GM12891 (cell line): ENCODE results near the gene SEC14L3.

Experiments used
- POLR2A ChIP-seq: IDR thresholded peaks from 2 replicates; pipeline ENCODE4 v1.6.1; 2011; ENCODE audit warnings: low read depth, low read length, control low read depth
- POLR2AphosphoS5 ChIP-seq: IDR thresholded peaks from 2 replicates; pipeline ENCODE4 v1.6.1; 2011; ENCODE audit warnings: low read depth, low read length, control low read depth
- POU2F2 ChIP-seq: IDR thresholded peaks from 2 replicates; pipeline ENCODE4 v1.6.1; 2011; ENCODE audit warnings: low read depth, mild to moderate bottlenecking, control low read depth, low read length, moderate library complexity
- SPI1 ChIP-seq: IDR thresholded peaks from 2 replicates; pipeline ENCODE4 v1.6.1; 2011; ENCODE audit warnings: low read depth, low read length, control low read depth
- TAF1 ChIP-seq: IDR thresholded peaks from 2 replicates; pipeline ENCODE4 v1.6.1; 2011; ENCODE audit warnings: low read depth, low read length, control low read depth

- TF ChIP-seq SPI1, result no peak
- no peak for TF ChIP-seq POLR2A
- TF ChIP-seq TAF1, result no peak
- no peak for TF ChIP-seq POLR2AphosphoS5
- TF ChIP-seq POU2F2, result no peak
Observed at GRCh38 chr22:30470655-30471054, 1.2 kb downstream of the SEC14L3 start.
